PC-9 (cell line): ENCODE results near the gene DPP7. TPM values are rescaled to one million over a fixed set of nuclear protein-coding genes. Genes with fewer than 3 reads are reported as not detected.

Experiments
- BruUV-seq: library from RNA; stranded (reverse); fragments of 400-500 nt; replicated peaks from 2 replicates; lab custom pipeline; 2021; lab: Mats Ljungman, UMichigan
- CTCF ChIA-PET: fragments of 300-600 bp; sonication (Branson Sonifier 250); formaldehyde crosslinking; loops from one replicate; lab custom pipeline; 2022; ENCODE audit warnings: antibody characterized with exemption; lab: Charles Lee
- POLR2A ChIA-PET: fragments of 300-600 bp; sonication (Branson Sonifier 250); formaldehyde crosslinking; loops from one replicate; lab custom pipeline; 2022; ENCODE audit warnings: antibody characterized with exemption; ENCODE audit not compliant: unreplicated experiment; lab: Charles Lee
- DNase-seq, 2 experiments: peaks; one replicate each; pipeline versions ENCODE4 v3.0.0 to v3.0.0-alpha.2; 2015 to 2022; ENCODE audit warnings: mixed read lengths in 1 of 2
- H2AFZ ChIP-seq: fragments of 200-600 bp; sonication (generic); 2 replicates; pipeline ENCODE4 v1.8.1; 2017; ENCODE audit warnings: antibody characterized with exemption
- H3F3A ChIP-seq: fragments of 200-600 bp; sonication (generic); 2 replicates; pipeline ENCODE4 v1.8.1; 2017; ENCODE audit warnings: antibody characterized with exemption, mild to moderate bottlenecking, low read depth; ENCODE audit not compliant: insufficient read depth
- H3K27ac ChIP-seq: fragments of 200-600 bp; sonication (generic); 2 replicates; pipeline ENCODE4 v1.6.1; 2016; ENCODE audit warnings: mixed run types
- H3K27me3 ChIP-seq: fragments of 200-600 bp; sonication (generic); 2 replicates; pipeline ENCODE4 v1.6.1; 2016; ENCODE audit warnings: low read depth, mixed run types; ENCODE audit not compliant: insufficient read depth
- H3K36me3 ChIP-seq: fragments of 200-600 bp; sonication (generic); 2 replicates; pipeline ENCODE4 v1.6.1; 2016; ENCODE audit warnings: low read depth, mixed run types
- H3K4me1 ChIP-seq: fragments of 200-600 bp; sonication (generic); replicated peaks from 2 replicates; pipeline ENCODE4 v1.6.1; 2016; ENCODE audit warnings: mixed run types; ENCODE audit not compliant: insufficient read depth
- H3K4me2 ChIP-seq: fragments of 200-600 bp; sonication (generic); 2 replicates; pipeline ENCODE4 v1.6.1; 2017; ENCODE audit warnings: mixed run types
- H3K4me3 ChIP-seq: fragments of 200-600 bp; sonication (generic); 2 replicates; pipeline ENCODE4 v1.6.1; 2016; ENCODE audit warnings: mixed run types
- H3K79me2 ChIP-seq: fragments of 200-600 bp; sonication (generic); 2 replicates; pipeline ENCODE4 v1.6.1; 2017; ENCODE audit warnings: low read depth, mixed run types
- H3K9me2 ChIP-seq: fragments of 200-600 bp; sonication (generic); 2 replicates; pipeline ENCODE4 v1.8.1; 2017; ENCODE audit warnings: mild to moderate bottlenecking; ENCODE audit not compliant: insufficient read depth
- H3K9me3 ChIP-seq: fragments of 200-600 bp; sonication (generic); 2 replicates; pipeline ENCODE4 v1.8.1; 2016; ENCODE audit warnings: low read depth; ENCODE audit not compliant: insufficient read depth
- H4K20me1 ChIP-seq: fragments of 200-600 bp; sonication (generic); 2 replicates; pipeline ENCODE4 v1.8.1; 2017; ENCODE audit not compliant: insufficient read depth
- EZH2 ChIP-seq: fragments of 200-600 bp; sonication (generic); IDR thresholded peaks from 2 replicates; pipeline ENCODE4 v1.8.0; 2017; ENCODE audit warnings: antibody characterized with exemption, low read depth
- intact Hi-C: fragments of 100-400 bp; cut with micrococcal nuclease; formaldehyde crosslinking; loops from one replicate; pipeline ENCODE4 v1.10.0; 2022; ENCODE audit not compliant: unreplicated experiment
- total RNA-seq: library from RNA; stranded (reverse); gene quantifications from 2 replicates; pipeline ENCODE4 v1.2.3, GENCODE V29; 2021
- TF ChIP-seq, protein P1 (sequence below): fragments of 200-600 bp; sonication (generic); conservative IDR thresholded peaks from 2 replicates; pipeline ENCODE4 v1.6.1; 2017; ENCODE audit warnings: mixed run types, antibody characterized with exemption, mild to moderate bottlenecking, moderate library complexity

Gene DPP7
- total RNA-seq, 1 experiment from 2014 or later = 104 TPM

- H3K4me2 ChIP-seq = no peak overlapping the region
- no peak overlapping the region for H3K4me3 ChIP-seq
- H3F3A ChIP-seq = peaks cover 7% of the 10 kb centered on the region; the same call in 1 of the 2 replicates
- H3K79me2 ChIP-seq = no peaks in the 10 kb centered on the region
- no peak overlapping the region for H3K27ac ChIP-seq
- H3K4me1 ChIP-seq = no peaks in the 10 kb centered on the region
- DNase-seq = peak in 1 of 2 experiments; percentile 8
- H4K20me1 ChIP-seq = no peaks in the 10 kb centered on the region; the same call in 1 of the 2 replicates
- no peak overlapping the region for H2AFZ ChIP-seq
- H3K9me2 ChIP-seq = no peaks in the 10 kb centered on the region
- POLR2A ChIA-PET = no interaction called here
- CTCF ChIA-PET = no interaction called here
- H3K9me3 ChIP-seq = no peaks in the 10 kb centered on the region
- TF ChIP-seq, protein P1, sequence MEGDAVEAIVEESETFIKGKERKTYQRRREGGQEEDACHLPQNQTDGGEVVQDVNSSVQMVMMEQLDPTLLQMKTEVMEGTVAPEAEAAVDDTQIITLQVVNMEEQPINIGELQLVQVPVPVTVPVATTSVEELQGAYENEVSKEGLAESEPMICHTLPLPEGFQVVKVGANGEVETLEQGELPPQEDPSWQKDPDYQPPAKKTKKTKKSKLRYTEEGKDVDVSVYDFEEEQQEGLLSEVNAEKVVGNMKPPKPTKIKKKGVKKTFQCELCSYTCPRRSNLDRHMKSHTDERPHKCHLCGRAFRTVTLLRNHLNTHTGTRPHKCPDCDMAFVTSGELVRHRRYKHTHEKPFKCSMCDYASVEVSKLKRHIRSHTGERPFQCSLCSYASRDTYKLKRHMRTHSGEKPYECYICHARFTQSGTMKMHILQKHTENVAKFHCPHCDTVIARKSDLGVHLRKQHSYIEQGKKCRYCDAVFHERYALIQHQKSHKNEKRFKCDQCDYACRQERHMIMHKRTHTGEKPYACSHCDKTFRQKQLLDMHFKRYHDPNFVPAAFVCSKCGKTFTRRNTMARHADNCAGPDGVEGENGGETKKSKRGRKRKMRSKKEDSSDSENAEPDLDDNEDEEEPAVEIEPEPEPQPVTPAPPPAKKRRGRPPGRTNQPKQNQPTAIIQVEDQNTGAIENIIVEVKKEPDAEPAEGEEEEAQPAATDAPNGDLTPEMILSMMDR = no peak
- TF ChIP-seq EZH2 = no peak
- intact Hi-C loops = no loop called here
- H3K36me3 ChIP-seq = no peaks in the 10 kb centered on the region
- no peaks in the 10 kb centered on the region for H3K27me3 ChIP-seq
- BruUV-seq = TSS peak; percentile 69
Observed at GRCh38 chr9:137062384-137062783, 52.1 kb downstream of the DPP7 start.

Other genes with a start within 250 kb of the DPP7 start
- 275 and 338 TPM in 2 replicates for gene EDF1, start 248.4 kb downstream of the DPP7 start, total RNA-seq
- gene TRAF2, start 228.2 kb downstream of the DPP7 start, total RNA-seq = 42.7 and 48.0 TPM in 2 replicates
- gene FBXW5, start 170.0 kb downstream of the DPP7 start, total RNA-seq = 101 and 125 TPM in 2 replicates
- gene C8G, start 169.5 kb downstream of the DPP7 start, total RNA-seq = 2.3 and 4.4 TPM in 2 replicates
- gene LCN12, start 162.5 kb downstream of the DPP7 start, total RNA-seq = 9.3 and 14.2 TPM in 2 replicates
- 1.7 and 2.0 TPM in 2 replicates for gene PTGDS, start 137.2 kb downstream of the DPP7 start, total RNA-seq
- gene LCNL1, start 131.7 kb downstream of the DPP7 start, total RNA-seq = 0.41 and 0.43 TPM in 2 replicates
- gene PAXX, start 122.3 kb downstream of the DPP7 start, total RNA-seq = 54.9 and 78.9 TPM in 2 replicates
- gene CLIC3, start 118.2 kb downstream of the DPP7 start, total RNA-seq = 24.1 and 39.7 TPM in 2 replicates
- gene ABCA2, start 86.5 kb downstream of the DPP7 start, total RNA-seq = 79.2 and 115 TPM in 2 replicates
- gene FUT7, start 82.6 kb downstream of the DPP7 start, total RNA-seq = not detected in 2 replicates
- 89.8 and 137 TPM in 2 replicates for gene NPDC1, start 68.6 kb downstream of the DPP7 start, total RNA-seq
- gene ENTPD2, start 60.7 kb downstream of the DPP7 start, total RNA-seq = 9.0 and 14.1 TPM in 2 replicates
- 46.9 and 50.3 TPM in 2 replicates for gene SAPCD2, start 44.2 kb downstream of the DPP7 start, total RNA-seq
- gene UAP1L1, start 37.2 kb downstream of the DPP7 start, total RNA-seq = 9.9 and 14.7 TPM in 2 replicates
- gene MAN1B1, start 27.7 kb downstream of the DPP7 start, total RNA-seq = 79.3 and 107 TPM in 2 replicates
- 0.10 TPM in 1 of 2 replicates, not detected in the other for gene GRIN1, start 24.4 kb upstream of the DPP7 start, total RNA-seq
- gene LRRC26, start 55.3 kb upstream of the DPP7 start, total RNA-seq = 2.3 and 2.5 TPM in 2 replicates
- gene TMEM210, start 57.3 kb upstream of the DPP7 start, total RNA-seq = 0.74 and 1.5 TPM in 2 replicates
- 92.1 and 95.4 TPM in 2 replicates for gene ANAPC2, start 73.8 kb upstream of the DPP7 start, total RNA-seq
- 98.7 and 109 TPM in 2 replicates for gene SSNA1, start 73.9 kb upstream of the DPP7 start, total RNA-seq
- 61.0 and 61.8 TPM in 2 replicates for gene TPRN, start 86.0 kb upstream of the DPP7 start, total RNA-seq
- gene TMEM203, start 90.9 kb upstream of the DPP7 start, total RNA-seq = 43.3 and 45.5 TPM in 2 replicates
- gene NDOR1, start 91.0 kb upstream of the DPP7 start, total RNA-seq = 27.7 and 28.8 TPM in 2 replicates
- gene RNF208, start 107.5 kb upstream of the DPP7 start, total RNA-seq = 31.3 and 38.0 TPM in 2 replicates
- gene CYSRT1, start 110.4 kb upstream of the DPP7 start, total RNA-seq = 9.0 and 15.2 TPM in 2 replicates
- 3.9 and 4.7 TPM in 2 replicates for gene RNF224, start 112.8 kb upstream of the DPP7 start, total RNA-seq
- 1.4 and 2.5 TPM in 2 replicates for gene SLC34A3, start 116.2 kb upstream of the DPP7 start, total RNA-seq
- 441 and 494 TPM in 2 replicates for gene TUBB4B, start 126.6 kb upstream of the DPP7 start, total RNA-seq
- gene STPG3, start 136.6 kb upstream of the DPP7 start, total RNA-seq = 0.45 and 0.46 TPM in 2 replicates
- gene NELFB, start 140.6 kb upstream of the DPP7 start, total RNA-seq = 94.2 and 103 TPM in 2 replicates
- 48.9 and 59.9 TPM in 2 replicates for gene TOR4A, start 163.0 kb upstream of the DPP7 start, total RNA-seq
- gene NRARP, start 187.5 kb upstream of the DPP7 start, total RNA-seq = 20.6 and 25.8 TPM in 2 replicates